ENCODE measurements around the gene AKR1C4. TPM values are rescaled to one million over a fixed set of nuclear protein-coding genes. Genes with fewer than 3 reads are reported as not detected.
"Not testable (repeated sequence)": the region's sequence is repeated elsewhere in the genome, so short reads cannot be mapped to it uniquely, and the experiment has no call there.

AKR1C4 gene
- total RNA-seq, 1 donor from 2014 or later = not detected

GRCh38 chr10:5188358-5188757, 8.3 kb upstream of the AKR1C4 start:
- no peaks in the 10 kb centered on the region for H3K9me3 ChIP-seq
- H3K4me3 ChIP-seq = no peak overlapping the region
- H3K36me3 ChIP-seq = no peaks in the 10 kb centered on the region
- no peak for DNase-seq (ENCODE audit: low spot score in 2 of 2)
- no peaks in the 10 kb centered on the region for H3K27me3 ChIP-seq
- H3K27ac ChIP-seq = no peak overlapping the region
- intact Hi-C loops (cut with DNase I) = no loop called here
- H3K4me1 ChIP-seq = no peaks in the 10 kb centered on the region
- TF ChIP-seq CTCF (IDR thresholded peaks at IDR 0.05) = no peak

- TF ChIP-seq CTCF (IDR thresholded peaks at IDR 0.05) = no peak
- H3K27ac ChIP-seq = no peak overlapping the region
- no peak for DNase-seq (ENCODE audit: low spot score in 2 of 2)
- H3K27me3 ChIP-seq = no peaks in the 10 kb centered on the region
- H3K4me1 ChIP-seq = no peaks in the 10 kb centered on the region
- H3K9me3 ChIP-seq = no peaks in the 10 kb centered on the region
- H3K4me3 ChIP-seq = no peak overlapping the region
- intact Hi-C loops (cut with DNase I) = no loop called here
- no peaks in the 10 kb centered on the region for H3K36me3 ChIP-seq
Observed at GRCh38 chr10:5194431-5194830, 2.2 kb upstream of the AKR1C4 start.

GRCh38 chr10:5195727-5196374, 786 bp upstream of the AKR1C4 start:
- no peak for DNase-seq (ENCODE audit: low spot score in 2 of 2)
- Histone ChIP-seq H3K27me3 (no peaks in the 10 kb centered on the region), H3K36me3 (no peaks in the 10 kb centered on the region), H3K9me3 (no peaks in the 10 kb centered on the region), H3K4me3 (no peak overlapping the region), H3K4me1 (no peaks in the 10 kb centered on the region), H3K27ac (no peak overlapping the region)
- intact Hi-C loops (cut with DNase I) = no loop called here
- TF ChIP-seq CTCF (IDR thresholded peaks at IDR 0.05) = no peak

- no peaks in the 10 kb centered on the region for H3K36me3 ChIP-seq
- no peak for TF ChIP-seq CTCF (IDR thresholded peaks at IDR 0.05)
- H3K27me3 ChIP-seq = no peaks in the 10 kb centered on the region
- H3K4me1 ChIP-seq = no peaks in the 10 kb centered on the region
- no peak overlapping the region for H3K4me3 ChIP-seq
- H3K27ac ChIP-seq = no peak overlapping the region
- peaks cover 0 to 11% of the 10 kb centered on the region in 2 donors for H3K9me3 ChIP-seq
- DNase-seq (ENCODE audit: low spot score in 2 of 2) = no peak
- intact Hi-C loops (cut with DNase I) = no loop called here
Observed at GRCh38 chr10:5198386-5198785, 1.7 kb downstream of the AKR1C4 start.

GRCh38 chr10:5199398-5199797, 2.8 kb downstream of the AKR1C4 start:
- Histone ChIP-seq H3K4me3 (no peak overlapping the region), H3K27ac (no peak overlapping the region), H3K9me3 (peaks cover 0 to 11% of the 10 kb centered on the region in 2 donors), H3K36me3 (no peaks in the 10 kb centered on the region), H3K4me1 (no peaks in the 10 kb centered on the region), H3K27me3 (no peaks in the 10 kb centered on the region)
- TF ChIP-seq CTCF (IDR thresholded peaks at IDR 0.05) = no peak
- intact Hi-C loops (cut with DNase I) = no loop called here
- no peak for DNase-seq (ENCODE audit: low spot score in 2 of 2)

- Histone ChIP-seq H3K27me3 (no peaks in the 10 kb centered on the region), H3K9me3 (peaks cover 0 to 10% of the 10 kb centered on the region in 2 donors), H3K4me1 (no peaks in the 10 kb centered on the region), H3K4me3 (no peak overlapping the region), H3K36me3 (no peaks in the 10 kb centered on the region), H3K27ac (no peak overlapping the region)
- intact Hi-C loops (cut with DNase I) = no loop called here
- no peak for DNase-seq (ENCODE audit: low spot score in 2 of 2)
- no peak for TF ChIP-seq CTCF (IDR thresholded peaks at IDR 0.05)
Observed at GRCh38 chr10:5206799-5207198, 10.2 kb downstream of the AKR1C4 start.

- H3K36me3 ChIP-seq; intact Hi-C loops (cut with DNase I); H3K4me3 ChIP-seq; DNase-seq (ENCODE audit: low spot score in 2 of 2); H3K27ac ChIP-seq; H3K9me3 ChIP-seq; H3K27me3 ChIP-seq; H3K4me1 ChIP-seq: not testable (repeated sequence)
Observed at GRCh38 chr10:5209776-5210175, 13.1 kb downstream of the AKR1C4 start.

GRCh38 chr10:5210261-5210660, 13.6 kb downstream of the AKR1C4 start:
- H3K36me3 ChIP-seq; H3K27ac ChIP-seq; H3K9me3 ChIP-seq; H3K4me3 ChIP-seq; intact Hi-C loops (cut with DNase I); DNase-seq (ENCODE audit: low spot score in 2 of 2); H3K27me3 ChIP-seq; H3K4me1 ChIP-seq: not testable (repeated sequence)

All from ascending aorta (tissue), 2 donors.